ENCODE results near the gene YWHAQ. TPM values are rescaled to one million over a fixed set of nuclear protein-coding genes. Genes with fewer than 3 reads are reported as not detected.

The YWHAQ gene
- total and polyA plus RNA-seq, 4 donors: 232 to 799 (median 587) TPM

- H3K36me3 ChIP-seq (ENCODE audit: control insufficient read depth, insufficient read depth, low read length): no peaks in the 10 kb centered on the region
- no peak for DNase-seq (ENCODE audit: low read depth in 4 of 6, low spot score in 6 of 6)
- H3K9me3 ChIP-seq (ENCODE audit: control insufficient read depth, insufficient read depth, low read length): no peaks in the 10 kb centered on the region
- H3K27ac ChIP-seq (ENCODE audit: low read depth, low read length): no peak overlapping the region
- 94% methylated on average over 6 of the region's 6 CpGs for WGBS (ENCODE audit: insufficient coverage)
- no peaks in the 10 kb centered on the region for H3K27me3 ChIP-seq (ENCODE audit: control insufficient read depth, insufficient read depth, low read length)
- no peak overlapping the region for H3K4me3 ChIP-seq (ENCODE audit: low read depth, low read length)
- peaks cover 12% of the 10 kb centered on the region for H3K4me1 ChIP-seq (ENCODE audit: control insufficient read depth, insufficient read depth, low read length)
These were observed 26.3 kb upstream of the YWHAQ start for GRCh38 chr2:9657083-9657482.

DNA sequence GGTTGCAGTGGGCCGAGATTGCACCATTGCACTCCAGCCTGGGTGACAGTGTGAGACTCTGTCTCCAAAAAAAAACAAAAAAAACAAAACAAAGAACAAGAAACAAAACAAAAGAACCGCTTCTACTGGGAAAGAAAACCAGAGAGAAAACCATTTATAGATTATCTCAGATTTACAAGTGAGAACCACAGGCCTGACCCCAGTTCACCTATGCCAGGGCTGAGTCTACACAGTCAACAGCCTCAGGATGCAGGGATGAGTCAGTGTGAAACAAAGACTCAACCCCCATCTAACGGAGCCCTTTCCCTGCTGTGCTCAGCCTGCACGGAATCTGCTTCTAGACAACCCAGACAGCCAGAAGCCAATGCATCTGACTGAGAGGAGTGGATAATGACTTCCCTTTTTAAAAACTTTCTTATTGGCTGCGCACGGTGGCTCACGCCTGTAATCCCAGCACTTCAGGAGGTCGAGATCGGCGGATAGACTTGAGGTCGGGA is 25.5 kb upstream of the YWHAQ start:
- Histone ChIP-seq H3K36me3 (ENCODE audit: control insufficient read depth, insufficient read depth, low read length) (no peaks in the 10 kb centered on the region), H3K27ac (ENCODE audit: low read depth, low read length) (no peak overlapping the region), H3K4me3 (ENCODE audit: low read depth, low read length) (no peak overlapping the region), H3K9me3 (ENCODE audit: control insufficient read depth, insufficient read depth, low read length) (no peaks in the 10 kb centered on the region), H3K4me1 (ENCODE audit: control insufficient read depth, insufficient read depth, low read length) (peaks cover 8% of the 10 kb centered on the region), H3K27me3 (ENCODE audit: control insufficient read depth, insufficient read depth, low read length) (no peaks in the 10 kb centered on the region)
- 68% methylated on average over 8 of the region's 11 CpGs for WGBS (ENCODE audit: insufficient coverage)
- DNase-seq (ENCODE audit: low read depth in 4 of 6, low spot score in 6 of 6): no peak

- Histone ChIP-seq H3K27ac (ENCODE audit: low read depth, low read length) (no peak overlapping the region), H3K4me1 (ENCODE audit: control insufficient read depth, insufficient read depth, low read length) (peaks cover 7% of the 10 kb centered on the region), H3K9me3 (ENCODE audit: control insufficient read depth, insufficient read depth, low read length) (no peaks in the 10 kb centered on the region), H3K4me3 (ENCODE audit: low read depth, low read length) (no peak overlapping the region), H3K36me3 (ENCODE audit: control insufficient read depth, insufficient read depth, low read length) (no peaks in the 10 kb centered on the region), H3K27me3 (ENCODE audit: control insufficient read depth, insufficient read depth, low read length) (no peaks in the 10 kb centered on the region)
- DNase-seq (ENCODE audit: low read depth in 4 of 6, low spot score in 6 of 6): no peak
- 90% methylated on average over 5 of the region's 13 CpGs for WGBS (ENCODE audit: insufficient coverage)
These were observed 24.9 kb upstream of the YWHAQ start for GRCh38 chr2:9655441-9656269.

DNA sequence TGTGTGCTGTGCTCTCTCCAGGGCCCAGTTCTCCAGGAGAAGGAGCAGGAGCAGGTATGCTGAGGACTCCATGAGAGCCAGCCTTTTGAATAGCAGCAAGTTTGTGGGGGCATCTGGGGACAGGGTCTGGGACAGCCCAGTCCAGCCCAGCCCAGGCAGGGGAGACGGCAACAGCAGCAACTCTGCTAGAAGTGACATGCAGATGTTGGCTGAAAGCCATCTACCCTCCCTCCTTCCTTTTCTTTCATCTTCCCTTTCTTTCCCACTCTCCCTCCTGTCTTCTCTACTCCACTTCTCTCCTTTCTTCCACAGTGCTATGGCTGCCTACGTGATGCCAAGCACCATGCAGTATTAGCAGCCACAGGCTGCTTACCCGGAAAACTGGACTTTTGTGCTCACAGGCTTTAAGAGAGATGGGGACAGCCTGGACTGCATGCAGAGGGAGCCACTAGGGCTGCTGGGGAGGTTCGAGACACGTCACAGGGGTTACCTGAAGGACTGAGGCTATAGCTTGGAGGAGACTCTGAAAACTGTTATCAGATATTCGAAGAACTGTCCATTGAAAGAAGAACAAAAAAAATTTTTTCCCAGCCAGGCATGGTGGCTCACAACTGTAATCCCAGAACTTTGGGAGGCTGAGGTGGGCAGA is 23.8 kb upstream of the YWHAQ start:
- Histone ChIP-seq H3K36me3 (ENCODE audit: control insufficient read depth, insufficient read depth, low read length) (no peaks in the 10 kb centered on the region), H3K4me3 (ENCODE audit: low read depth, low read length) (no peak overlapping the region), H3K27ac (ENCODE audit: low read depth, low read length) (no peak overlapping the region), H3K4me1 (ENCODE audit: control insufficient read depth, insufficient read depth, low read length) (peaks cover 7% of the 10 kb centered on the region), H3K9me3 (ENCODE audit: control insufficient read depth, insufficient read depth, low read length) (no peaks in the 10 kb centered on the region), H3K27me3 (ENCODE audit: control insufficient read depth, insufficient read depth, low read length) (no peaks in the 10 kb centered on the region)
- no peak for DNase-seq (ENCODE audit: low read depth in 4 of 6, low spot score in 6 of 6)
- 61% methylated on average over 5 of the region's 6 CpGs for WGBS (ENCODE audit: insufficient coverage)

DNA sequence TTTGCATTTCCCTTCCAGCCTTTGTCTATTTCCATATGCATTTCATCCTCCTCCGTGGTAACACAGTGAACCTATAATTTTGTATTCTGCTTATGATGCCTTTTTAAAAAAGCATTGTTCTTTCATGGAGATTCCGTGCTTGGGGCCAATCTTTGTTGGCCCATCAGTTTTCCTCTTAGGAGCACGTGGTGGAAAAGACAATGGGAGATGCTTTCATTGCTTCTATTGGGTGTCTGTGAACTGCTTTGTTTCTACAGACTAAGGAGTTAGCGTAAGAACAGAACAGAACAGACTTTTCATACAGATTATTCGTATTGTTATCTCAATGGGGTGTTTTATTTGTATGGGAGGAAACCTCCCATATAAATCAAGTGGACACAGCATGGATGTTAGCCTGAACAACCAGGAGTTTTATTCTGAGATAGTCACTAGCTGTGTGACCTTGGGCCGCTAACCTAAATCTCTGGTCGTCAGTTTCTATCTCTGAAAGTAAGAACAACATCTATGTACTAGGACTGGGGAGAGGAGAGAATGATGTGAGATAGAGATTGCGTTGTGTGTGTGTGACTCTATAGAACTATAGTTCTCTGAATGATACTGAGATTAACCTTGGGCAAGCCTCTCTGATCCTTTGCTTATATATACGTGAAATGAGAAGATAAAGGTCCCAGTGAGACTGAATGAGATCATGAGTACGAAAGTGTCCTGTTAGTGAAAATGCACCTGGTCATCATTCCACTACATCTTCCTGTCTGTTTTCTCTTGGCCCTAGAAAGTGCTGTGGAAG is 22.9 kb upstream of the YWHAQ start:
- H3K27me3 ChIP-seq (ENCODE audit: control insufficient read depth, insufficient read depth, low read length): no peaks in the 10 kb centered on the region
- WGBS (ENCODE audit: insufficient coverage): 56% methylated on average over 3 of the region's 10 CpGs
- H3K4me3 ChIP-seq (ENCODE audit: low read depth, low read length): no peak overlapping the region
- no peak overlapping the region for H3K27ac ChIP-seq (ENCODE audit: low read depth, low read length)
- no peaks in the 10 kb centered on the region for H3K9me3 ChIP-seq (ENCODE audit: control insufficient read depth, insufficient read depth, low read length)
- peaks cover 7% of the 10 kb centered on the region for H3K4me1 ChIP-seq (ENCODE audit: control insufficient read depth, insufficient read depth, low read length)
- no peaks in the 10 kb centered on the region for H3K36me3 ChIP-seq (ENCODE audit: control insufficient read depth, insufficient read depth, low read length)
- DNase-seq (ENCODE audit: low read depth in 4 of 6, low spot score in 6 of 6): peak in 1 of 6 donors; percentile 47

- 0% methylated on average over 1 of the region's 5 CpGs for WGBS (ENCODE audit: insufficient coverage)
- Histone ChIP-seq H3K27me3 (ENCODE audit: control insufficient read depth, insufficient read depth, low read length) (no peaks in the 10 kb centered on the region), H3K4me3 (ENCODE audit: low read depth, low read length) (no peak overlapping the region), H3K27ac (ENCODE audit: low read depth, low read length) (no peak overlapping the region), H3K9me3 (ENCODE audit: control insufficient read depth, insufficient read depth, low read length) (no peaks in the 10 kb centered on the region), H3K36me3 (ENCODE audit: control insufficient read depth, insufficient read depth, low read length) (no peaks in the 10 kb centered on the region), H3K4me1 (ENCODE audit: control insufficient read depth, insufficient read depth, low read length) (peaks cover 7% of the 10 kb centered on the region)
- peak in 1 of 6 donors; percentile 73 for DNase-seq (ENCODE audit: low read depth in 4 of 6, low spot score in 6 of 6)
These were observed 22.2 kb upstream of the YWHAQ start for GRCh38 chr2:9652898-9653479.

GRCh38 chr2:9652267-9652666 is 21.5 kb upstream of the YWHAQ start:
- Histone ChIP-seq H3K27me3 (ENCODE audit: control insufficient read depth, insufficient read depth, low read length) (no peaks in the 10 kb centered on the region), H3K4me1 (ENCODE audit: control insufficient read depth, insufficient read depth, low read length) (peaks cover 7% of the 10 kb centered on the region), H3K4me3 (ENCODE audit: low read depth, low read length) (no peak overlapping the region), H3K36me3 (ENCODE audit: control insufficient read depth, insufficient read depth, low read length) (no peaks in the 10 kb centered on the region), H3K9me3 (ENCODE audit: control insufficient read depth, insufficient read depth, low read length) (no peaks in the 10 kb centered on the region), H3K27ac (ENCODE audit: low read depth, low read length) (no peak overlapping the region)
- no peak for DNase-seq (ENCODE audit: low read depth in 4 of 6, low spot score in 6 of 6)
- 100% methylated on average over 1 of the region's 1 CpG for WGBS (ENCODE audit: insufficient coverage)

GRCh38 chr2:9650119-9650821 is 19.5 kb upstream of the YWHAQ start:
- Histone ChIP-seq H3K4me1 (ENCODE audit: control insufficient read depth, insufficient read depth, low read length) (peaks cover 11% of the 10 kb centered on the region), H3K4me3 (ENCODE audit: low read depth, low read length) (no peak overlapping the region), H3K27me3 (ENCODE audit: control insufficient read depth, insufficient read depth, low read length) (no peaks in the 10 kb centered on the region), H3K9me3 (ENCODE audit: control insufficient read depth, insufficient read depth, low read length) (no peaks in the 10 kb centered on the region), H3K27ac (ENCODE audit: low read depth, low read length) (no peak overlapping the region), H3K36me3 (ENCODE audit: control insufficient read depth, insufficient read depth, low read length) (no peaks in the 10 kb centered on the region)
- 63% methylated on average over 2 of the region's 4 CpGs for WGBS (ENCODE audit: insufficient coverage)
- no peak for DNase-seq (ENCODE audit: low read depth in 4 of 6, low spot score in 6 of 6)

DNA sequence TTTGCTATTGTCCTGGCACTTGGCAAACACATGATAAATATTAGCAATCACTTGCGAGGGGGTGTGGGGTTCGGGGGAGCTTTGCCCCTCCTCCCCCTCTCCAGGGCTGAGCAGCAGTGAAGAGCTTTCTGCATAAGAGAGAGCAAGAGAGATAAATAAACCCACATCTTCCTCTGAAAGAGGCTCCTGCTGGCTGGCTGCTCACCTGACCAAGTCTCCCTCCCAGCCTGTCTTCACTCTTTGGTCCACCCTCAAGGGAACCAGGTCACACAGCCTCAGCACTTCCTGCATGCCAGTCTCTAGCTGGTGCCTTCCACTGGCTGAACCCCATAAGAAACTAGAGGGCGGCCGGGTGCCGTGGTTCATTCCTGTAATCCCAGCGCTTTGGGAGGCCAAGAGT is 18.5 kb upstream of the YWHAQ start:
- no peak overlapping the region for H3K4me3 ChIP-seq (ENCODE audit: low read depth, low read length)
- WGBS (ENCODE audit: insufficient coverage): 80% methylated on average over 4 of the region's 6 CpGs
- H3K27ac ChIP-seq (ENCODE audit: low read depth, low read length): no peak overlapping the region
- H3K36me3 ChIP-seq (ENCODE audit: control insufficient read depth, insufficient read depth, low read length): no peaks in the 10 kb centered on the region
- DNase-seq (ENCODE audit: low read depth in 4 of 6, low spot score in 6 of 6): no peak
- H3K27me3 ChIP-seq (ENCODE audit: control insufficient read depth, insufficient read depth, low read length): no peaks in the 10 kb centered on the region
- no peaks in the 10 kb centered on the region for H3K9me3 ChIP-seq (ENCODE audit: control insufficient read depth, insufficient read depth, low read length)
- H3K4me1 ChIP-seq (ENCODE audit: control insufficient read depth, insufficient read depth, low read length): peaks cover 6% of the 10 kb centered on the region

Data from spinal cord (tissue), 10 donors.